Naive B cell (primary cell): Measurements from ENCODE around the gene IFNL1. TPM values are rescaled to one million over a fixed set of nuclear protein-coding genes. Genes with fewer than 3 reads are reported as not detected.

Experiments used
- ATAC-seq, 2 donors: fragments of 150-1000 bp; cut with Tn5 transposase; 2 replicates each; pipeline ENCODE4 v1.10.0; 2021; ENCODE audit warnings: low read depth in 2 of 2, mild to moderate bottlenecking in 2 of 2, moderate library complexity in 2 of 2
- DNase-seq: peaks from one replicate; pipeline ENCODE4 v3.0.0; 2022
- H3K27ac Mint-ChIP-seq, 6 donors: one replicate each; pipeline ENCODE4 v1.8.0; 2020 to 2022; ENCODE audit warnings: mild to moderate bottlenecking in 6 of 6, mixed read lengths in 6 of 6, moderate library complexity in 5 of 6, inconsistent platforms in 2 of 6
- H3K27me3 Mint-ChIP-seq, 3 donors: one replicate each; pipeline ENCODE4 v1.8.0; 2021 to 2022; ENCODE audit warnings: mixed read lengths in 3 of 3, mild to moderate bottlenecking in 1 of 3
- H3K36me3 Mint-ChIP-seq, 2 donors: one replicate each; pipeline ENCODE4 v1.8.0; 2020 to 2022; ENCODE audit warnings: mixed read lengths in 2 of 2, inconsistent platforms in 1 of 2, mild to moderate bottlenecking in 1 of 2
- H3K4me1 Mint-ChIP-seq, 3 donors: one replicate each; pipeline ENCODE4 v1.8.0; 2020 to 2022; ENCODE audit warnings: mixed read lengths in 3 of 3, inconsistent platforms in 1 of 3, mild to moderate bottlenecking in 1 of 3, moderate library complexity in 1 of 3
- H3K4me3 Mint-ChIP-seq, 8 donors: one replicate each; pipeline ENCODE4 v1.8.0; 2020 to 2022; ENCODE audit warnings: mild to moderate bottlenecking in 8 of 8, mixed read lengths in 8 of 8, moderate library complexity in 8 of 8, inconsistent platforms in 2 of 8
- H3K9me3 Mint-ChIP-seq, 7 donors: one replicate each; pipeline ENCODE4 v1.8.0; 2020 to 2022; ENCODE audit warnings: mixed read lengths in 7 of 7, mild to moderate bottlenecking in 5 of 7, inconsistent platforms in 2 of 7, moderate library complexity in 1 of 7
- polyA plus RNA-seq, 6 donors: library from polyadenylated mRNA; unstranded; fragments of 300-500 nt; fragmentation: Illumina TruSeq; gene quantifications; one replicate each; pipeline ENCODE4 v1.2.3, GENCODE V29; 2021; ENCODE audit warnings: low read depth in 6 of 6

IFNL1 gene
- polyA plus RNA-seq, 6 donors from 2014 or later = not detected

DNA sequence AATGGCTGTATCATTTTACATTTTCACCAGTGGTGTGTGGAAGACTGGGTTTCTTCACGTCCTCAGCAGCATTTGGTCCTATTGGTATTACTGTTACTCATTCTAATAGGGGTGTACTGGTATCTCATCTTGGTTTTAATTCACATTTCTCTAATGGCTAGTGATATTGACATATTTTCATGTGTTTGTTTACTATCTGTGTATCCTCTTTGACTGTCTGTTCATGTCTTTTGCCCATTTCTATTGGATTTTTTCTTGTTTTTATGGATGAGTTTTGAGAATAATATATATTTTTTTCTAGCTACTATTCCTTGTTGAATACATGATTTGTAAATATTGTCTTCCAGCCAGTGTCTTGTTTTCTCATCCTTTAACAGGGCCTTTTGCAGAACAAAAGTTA is 14.2 kb upstream of the IFNL1 start:
- H3K27ac Mint-ChIP-seq = no peak overlapping the region
- H3K36me3 Mint-ChIP-seq = peaks cover 10 to 13% of the 10 kb centered on the region in 2 donors
- no peak for ATAC-seq
- no peak for DNase-seq
- H3K4me3 Mint-ChIP-seq = no peak overlapping the region
- H3K9me3 Mint-ChIP-seq = peaks cover 0 to 36% (median 17%) of the 10 kb centered on the region in 7 donors
- H3K4me1 Mint-ChIP-seq = no peaks in the 10 kb centered on the region
- H3K27me3 Mint-ChIP-seq = peaks cover 5 to 26% (median 20%) of the 10 kb centered on the region in 3 donors

DNA sequence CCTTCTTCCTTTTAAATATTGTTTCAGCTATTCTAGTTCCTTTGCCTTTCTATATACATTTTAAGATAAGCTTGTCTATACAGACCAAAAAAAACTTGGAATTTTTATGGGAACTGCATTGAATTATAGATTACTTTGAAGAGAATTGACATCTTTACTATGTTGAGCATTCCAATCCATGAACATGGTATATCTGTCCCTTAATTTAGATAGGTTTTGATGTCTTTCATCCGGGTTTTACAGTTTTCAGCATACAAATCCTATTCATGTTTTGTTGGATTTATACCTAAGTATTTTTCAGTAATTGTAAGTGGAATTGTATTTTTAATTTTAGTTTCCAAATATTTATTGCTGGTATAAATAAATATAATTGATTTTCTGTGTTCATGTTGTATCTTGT is 12.2 kb upstream of the IFNL1 start:
- no peak overlapping the region for H3K27ac Mint-ChIP-seq

DNA sequence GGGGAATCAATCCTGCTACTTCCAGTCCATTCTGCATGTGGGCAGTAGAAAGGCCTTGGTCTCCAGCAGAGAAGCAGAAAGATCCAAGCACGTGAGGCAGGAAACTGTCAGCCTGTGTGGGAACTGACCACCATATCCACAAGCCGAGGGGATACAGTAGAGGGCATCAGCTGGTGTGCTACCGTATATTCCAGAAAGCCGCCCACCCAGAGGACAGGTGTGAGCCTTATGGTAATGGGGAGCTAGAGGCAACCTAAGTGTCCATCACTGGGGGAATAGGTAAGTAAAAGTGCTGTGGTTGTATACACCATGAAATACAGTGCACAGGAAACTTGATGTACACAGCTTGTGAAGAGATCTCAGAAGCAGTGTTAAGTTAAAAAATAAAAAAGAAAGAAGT is 2.8 kb upstream of the IFNL1 start:
- Mint-ChIP-seq H3K27ac (no peak overlapping the region), H3K4me3 (no peak overlapping the region), H3K4me1 (no peaks in the 10 kb centered on the region), H3K9me3 (peaks cover 0 to 9% (median 3%) of the 10 kb centered on the region in 7 donors), H3K27me3 (peaks cover 10 to 41% (median 30%) of the 10 kb centered on the region in 3 donors), H3K36me3 (no peaks in the 10 kb centered on the region)
- DNase-seq (no peak), ATAC-seq (no peak)

More for the DNA sequence above, 12.2 kb upstream of the IFNL1 start:
- no peaks in the 10 kb centered on the region for H3K4me1 Mint-ChIP-seq
- H3K27me3 Mint-ChIP-seq = peaks cover 5 to 26% (median 20%) of the 10 kb centered on the region in 3 donors
- DNase-seq (no peak), ATAC-seq (no peak)
- H3K9me3 Mint-ChIP-seq = peaks cover 0 to 43% (median 20%) of the 10 kb centered on the region in 7 donors
- H3K4me3 Mint-ChIP-seq = no peak overlapping the region
- H3K36me3 Mint-ChIP-seq = peaks cover 10 to 13% of the 10 kb centered on the region in 2 donors

DNA sequence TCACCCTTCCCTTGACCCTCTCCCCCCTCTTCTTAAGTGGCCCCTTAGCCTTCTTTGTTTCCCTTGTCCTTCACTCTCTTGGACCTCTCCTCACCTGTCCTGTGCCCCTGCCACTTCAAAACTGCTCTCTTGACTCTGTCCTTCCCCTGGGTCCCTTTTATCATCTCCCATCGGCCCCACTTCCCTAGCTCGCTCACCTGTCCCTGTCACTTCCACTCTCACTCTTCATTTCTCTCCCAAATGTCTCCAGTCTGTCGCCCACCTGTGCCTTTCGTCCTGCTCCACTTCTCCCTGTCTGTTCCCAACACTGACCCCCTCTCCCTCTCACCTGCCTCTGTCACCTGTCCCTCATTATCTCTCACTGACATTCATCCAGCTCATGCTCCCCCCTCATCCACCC is 699 bp downstream of the IFNL1 start:
- DNase-seq (no peak), ATAC-seq (no peak)
- no peak overlapping the region for H3K4me3 Mint-ChIP-seq
- H3K27ac Mint-ChIP-seq = peak overlapping the region in 1 of 6 donors; percentile 70
- no peaks in the 10 kb centered on the region for H3K9me3 Mint-ChIP-seq
- no peaks in the 10 kb centered on the region for H3K4me1 Mint-ChIP-seq
- H3K27me3 Mint-ChIP-seq = peaks cover 12 to 36% (median 23%) of the 10 kb centered on the region in 3 donors
- H3K36me3 Mint-ChIP-seq = no peaks in the 10 kb centered on the region

DNA sequence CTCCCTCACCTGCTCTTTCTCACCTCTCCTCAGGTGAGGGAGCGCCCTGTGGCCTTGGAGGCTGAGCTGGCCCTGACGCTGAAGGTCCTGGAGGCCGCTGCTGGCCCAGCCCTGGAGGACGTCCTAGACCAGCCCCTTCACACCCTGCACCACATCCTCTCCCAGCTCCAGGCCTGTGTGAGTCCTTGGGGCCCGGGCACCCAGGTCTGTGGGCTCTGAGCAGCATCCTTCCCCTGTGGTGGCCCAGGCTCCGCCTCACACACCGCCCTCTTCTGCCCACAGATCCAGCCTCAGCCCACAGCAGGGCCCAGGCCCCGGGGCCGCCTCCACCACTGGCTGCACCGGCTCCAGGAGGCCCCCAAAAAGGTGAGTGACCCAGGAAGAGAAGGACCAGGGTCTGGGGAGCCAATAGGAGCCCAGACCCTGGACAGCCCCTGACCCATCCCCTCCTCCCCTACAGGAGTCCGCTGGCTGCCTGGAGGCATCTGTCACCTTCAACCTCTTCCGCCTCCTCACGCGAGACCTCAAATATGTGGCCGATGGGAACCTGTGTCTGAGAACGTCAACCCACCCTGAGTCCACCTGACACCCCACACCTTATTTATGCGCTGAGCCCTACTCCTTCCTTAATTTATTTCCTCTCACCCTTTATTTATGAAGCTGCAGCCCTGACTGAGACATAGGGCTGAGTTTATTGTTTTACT is 1.9 kb downstream of the IFNL1 start:
- ATAC-seq (no peak), DNase-seq (no peak)
- no peaks in the 10 kb centered on the region for H3K4me1 Mint-ChIP-seq
- peaks cover 9 to 34% (median 23%) of the 10 kb centered on the region in 3 donors for H3K27me3 Mint-ChIP-seq
- H3K4me3 Mint-ChIP-seq = no peak overlapping the region
- H3K9me3 Mint-ChIP-seq = no peaks in the 10 kb centered on the region
- H3K36me3 Mint-ChIP-seq = no peaks in the 10 kb centered on the region
- H3K27ac Mint-ChIP-seq = peak overlapping the region in 3 of 6 donors; percentile 26 to 68 (median 30)

DNA sequence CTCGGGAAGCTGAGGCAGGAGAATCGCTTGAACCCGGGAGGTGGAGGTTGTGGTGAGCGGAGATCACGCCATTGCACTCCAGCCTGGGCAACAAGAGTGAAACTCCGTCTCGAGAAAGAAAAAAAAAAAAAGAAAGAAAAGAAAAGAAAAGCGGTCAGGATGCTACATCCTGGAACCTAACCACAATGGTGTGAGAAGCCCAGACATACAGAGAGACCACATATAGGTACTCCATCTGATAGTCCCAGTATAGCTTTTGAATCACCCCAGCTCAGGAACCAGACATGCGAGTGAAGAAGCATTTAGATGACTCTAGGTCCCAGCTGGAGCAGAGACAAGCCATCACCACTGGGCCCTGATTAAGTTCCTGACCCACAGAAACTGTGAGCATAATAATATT is 3.2 kb downstream of the IFNL1 start:
- no peak overlapping the region for H3K27ac Mint-ChIP-seq
- no peak overlapping the region for H3K4me3 Mint-ChIP-seq
- H3K36me3 Mint-ChIP-seq = no peaks in the 10 kb centered on the region
- peaks cover 9 to 30% (median 26%) of the 10 kb centered on the region in 3 donors for H3K27me3 Mint-ChIP-seq
- ATAC-seq (no peak), DNase-seq (no peak)
- H3K4me1 Mint-ChIP-seq = no peaks in the 10 kb centered on the region
- H3K9me3 Mint-ChIP-seq = no peaks in the 10 kb centered on the region

DNA sequence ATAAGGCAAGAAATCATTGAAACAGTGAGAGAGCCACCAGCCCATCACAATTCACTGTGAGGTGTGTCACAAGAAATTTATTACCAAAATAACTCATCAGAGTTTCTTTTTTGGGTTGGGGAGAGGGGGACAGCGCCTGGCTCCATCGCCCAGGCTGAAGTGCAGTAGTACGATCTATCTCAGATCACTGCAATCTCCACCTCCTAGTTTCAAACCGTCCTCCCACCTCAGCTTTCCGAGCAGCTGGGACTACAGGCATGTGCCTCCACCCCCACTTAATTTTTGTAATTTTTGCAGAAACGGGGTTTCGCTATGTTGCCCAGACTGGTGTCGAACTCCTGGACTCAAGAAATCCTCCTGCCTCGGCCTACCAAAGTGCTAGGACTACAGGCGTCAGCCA is 3.6 kb downstream of the IFNL1 start:
- H3K27me3 Mint-ChIP-seq = peaks cover 9 to 32% (median 24%) of the 10 kb centered on the region in 3 donors
- H3K9me3 Mint-ChIP-seq = no peaks in the 10 kb centered on the region
- no peaks in the 10 kb centered on the region for H3K36me3 Mint-ChIP-seq
- DNase-seq = no peak
- H3K4me1 Mint-ChIP-seq = no peaks in the 10 kb centered on the region
- no peak overlapping the region for H3K4me3 Mint-ChIP-seq
- H3K27ac Mint-ChIP-seq = peak overlapping the region in 1 of 6 donors; percentile 15
- ATAC-seq = no peak

DNA sequence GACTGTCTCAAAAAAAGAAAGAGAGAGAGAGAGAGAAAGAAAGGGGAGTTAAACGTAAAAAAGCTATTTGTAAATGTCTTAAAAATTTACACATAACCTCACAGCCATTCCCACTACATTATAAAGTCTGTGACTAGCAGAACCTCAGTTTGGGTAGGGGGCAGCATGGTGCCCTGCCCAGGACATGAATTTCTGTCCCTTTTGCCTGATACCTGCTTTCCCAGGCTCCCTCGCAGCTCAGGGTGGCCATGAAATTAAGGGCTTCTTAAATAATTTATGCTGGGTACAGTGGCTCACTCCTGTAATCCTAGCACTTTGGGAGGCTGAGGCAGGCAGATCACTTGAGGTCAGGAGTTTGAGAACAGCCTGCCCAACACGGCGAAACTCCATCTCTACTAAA is 4.8 kb downstream of the IFNL1 start:
- DNase-seq (no peak), ATAC-seq (no peak)
- Mint-ChIP-seq H3K27me3 (peaks cover 9 to 32% (median 24%) of the 10 kb centered on the region in 3 donors), H3K27ac (no peak overlapping the region), H3K36me3 (no peaks in the 10 kb centered on the region), H3K4me1 (peaks cover 0 to 5% (median 0%) of the 10 kb centered on the region in 3 donors), H3K9me3 (no peaks in the 10 kb centered on the region), H3K4me3 (no peak overlapping the region)

DNA sequence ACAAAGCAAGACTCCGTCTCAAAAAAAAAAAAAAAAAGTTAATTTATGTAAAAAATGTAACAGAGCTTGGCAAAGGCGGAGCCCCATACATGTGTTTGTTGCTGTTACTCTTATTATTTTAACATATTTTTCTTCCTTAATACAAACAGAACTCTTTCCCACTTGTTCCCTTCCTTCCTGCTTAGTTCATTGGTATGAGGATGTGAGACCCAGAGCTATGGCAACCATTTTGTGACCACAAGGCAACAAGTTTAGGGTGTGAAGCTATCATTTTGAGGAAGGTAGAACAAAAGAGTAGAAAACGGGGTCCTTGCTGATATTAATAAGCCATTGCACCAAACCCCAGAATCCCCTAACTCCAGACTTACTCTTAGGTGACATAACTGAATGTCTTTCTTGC is 5.4 kb downstream of the IFNL1 start:
- H3K4me3 Mint-ChIP-seq = no peak overlapping the region
- peaks cover 9 to 29% (median 19%) of the 10 kb centered on the region in 3 donors for H3K27me3 Mint-ChIP-seq
- H3K4me1 Mint-ChIP-seq = peaks cover 0 to 5% (median 0%) of the 10 kb centered on the region in 3 donors
- ATAC-seq (no peak), DNase-seq (no peak)
- H3K27ac Mint-ChIP-seq = no peak overlapping the region
- H3K9me3 Mint-ChIP-seq = no peaks in the 10 kb centered on the region
- peaks cover 0 to 2% of the 10 kb centered on the region in 2 donors for H3K36me3 Mint-ChIP-seq

DNA sequence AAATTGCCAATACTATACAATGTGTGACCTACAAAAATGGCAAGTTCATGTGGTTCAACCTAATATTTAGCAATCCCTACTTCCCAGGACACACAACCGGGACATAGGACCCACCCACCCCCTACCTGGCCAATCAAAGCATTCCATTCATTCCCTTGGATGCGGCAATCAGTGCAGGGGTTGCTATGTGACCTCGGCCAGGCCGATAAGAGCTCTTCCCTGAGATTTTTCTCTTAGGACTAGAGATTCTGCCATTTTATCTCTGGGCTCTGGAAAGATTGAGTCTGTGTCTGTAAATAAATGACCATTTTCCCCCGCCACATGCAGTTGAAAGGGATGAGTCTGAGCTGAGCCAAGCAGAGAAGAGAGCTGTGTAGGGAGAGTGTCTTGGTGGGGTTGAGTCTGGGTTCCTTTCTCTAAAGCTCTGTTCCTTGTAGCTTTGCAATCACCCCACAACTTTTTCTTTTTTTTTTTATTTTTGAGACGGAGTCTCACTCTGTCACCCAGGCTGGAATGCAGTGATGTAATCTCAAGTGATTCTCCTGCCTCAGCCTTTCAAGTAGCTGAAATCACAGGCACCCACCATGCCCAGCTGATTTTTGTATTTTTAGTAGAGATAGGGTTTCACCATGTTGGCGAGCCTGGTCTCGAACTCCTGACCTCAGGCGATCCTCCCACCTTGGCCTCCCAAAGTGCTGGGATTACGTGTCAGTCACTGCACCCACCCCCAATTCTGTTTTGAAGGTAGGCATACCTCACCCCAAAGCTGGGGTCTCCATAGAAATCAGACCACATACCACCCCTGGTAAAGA is 7.4 kb downstream of the IFNL1 start:
- DNase-seq (no peak), ATAC-seq (no peak)

DNA sequence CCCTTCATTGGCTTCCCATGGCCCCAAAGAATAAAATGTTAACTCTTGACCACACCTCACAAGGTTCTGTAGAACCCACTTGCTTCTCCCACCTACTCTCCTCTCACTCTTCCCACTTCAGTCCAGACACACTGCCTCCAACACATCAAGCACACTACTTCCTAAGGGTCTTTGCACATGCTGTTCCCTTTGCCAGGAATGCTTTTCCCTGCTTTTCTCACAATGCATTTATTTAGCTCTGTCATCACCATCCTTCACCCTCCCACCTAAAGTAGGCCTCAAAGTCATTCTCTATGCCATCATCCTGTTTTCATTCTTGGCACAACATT is 7.9 kb downstream of the IFNL1 start:
- no peak overlapping the region for H3K4me3 Mint-ChIP-seq
- H3K36me3 Mint-ChIP-seq = peaks cover 0 to 8% of the 10 kb centered on the region in 2 donors
- H3K27ac Mint-ChIP-seq = peak overlapping the region in 1 of 6 donors; percentile 8
- H3K4me1 Mint-ChIP-seq = peaks cover 0 to 8% (median 5%) of the 10 kb centered on the region in 3 donors
- peaks cover 0 to 2% (median 0%) of the 10 kb centered on the region in 7 donors for H3K9me3 Mint-ChIP-seq
- peaks cover 0 to 8% (median 0%) of the 10 kb centered on the region in 3 donors for H3K27me3 Mint-ChIP-seq
- DNase-seq (no peak), ATAC-seq (no peak)

More for the DNA sequence above, 7.4 kb downstream of the IFNL1 start:
- H3K27ac Mint-ChIP-seq = no peak overlapping the region
- H3K4me3 Mint-ChIP-seq = peak overlapping the region in 1 of 8 donors; percentile 43
- H3K4me1 Mint-ChIP-seq = peaks cover 0 to 5% (median 4%) of the 10 kb centered on the region in 3 donors
- H3K9me3 Mint-ChIP-seq = peaks cover 0 to 2% (median 0%) of the 10 kb centered on the region in 7 donors
- H3K36me3 Mint-ChIP-seq = peaks cover 0 to 8% of the 10 kb centered on the region in 2 donors
- peaks cover under 1 to 10% (median 1%) of the 10 kb centered on the region in 3 donors for H3K27me3 Mint-ChIP-seq

DNA sequence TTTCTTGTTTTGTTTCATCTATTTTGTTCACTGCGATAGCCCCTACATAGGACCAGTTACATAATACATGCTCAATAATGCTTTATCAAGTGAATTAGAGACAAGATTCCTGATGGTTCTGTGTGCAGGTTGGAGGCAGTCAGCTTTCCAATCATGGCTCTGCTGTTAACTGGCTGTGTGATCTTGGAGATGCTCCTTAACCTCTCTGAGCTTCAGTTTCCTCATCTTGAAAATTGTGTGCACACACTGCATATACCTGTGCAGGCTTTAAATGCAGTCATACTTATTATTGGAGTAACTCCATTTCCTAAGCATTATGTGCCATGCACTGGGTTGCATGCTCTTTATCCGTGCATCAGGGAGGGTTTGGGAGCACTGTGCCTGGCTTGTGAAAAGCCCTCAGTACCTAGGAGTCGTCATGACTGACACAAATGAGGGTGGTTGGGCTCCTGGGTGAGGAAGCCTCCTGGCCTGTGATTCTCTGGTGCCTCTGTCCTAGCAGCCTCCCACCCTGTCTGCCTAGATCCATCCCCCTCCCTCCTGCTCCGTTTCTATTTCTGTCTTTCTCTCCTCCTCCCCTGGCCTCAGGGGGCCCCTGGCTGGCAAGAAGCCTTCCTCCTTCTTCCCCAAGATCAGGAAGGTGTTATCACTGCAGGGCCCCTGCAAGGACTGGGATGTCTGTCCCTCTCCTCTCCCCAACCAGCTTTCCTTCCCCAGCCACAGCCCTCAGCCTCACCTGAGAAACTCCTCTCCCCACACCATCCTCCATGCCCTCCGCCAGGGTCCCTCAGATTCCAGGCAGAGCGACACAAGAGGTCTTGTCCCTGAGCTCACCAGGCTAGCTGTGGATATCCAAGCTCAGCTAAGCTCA is 8.7 kb downstream of the IFNL1 start:
- Mint-ChIP-seq H3K36me3 (peaks cover 0 to 8% of the 10 kb centered on the region in 2 donors), H3K27ac (no peak overlapping the region)
- DNase-seq = no peak

DNA sequence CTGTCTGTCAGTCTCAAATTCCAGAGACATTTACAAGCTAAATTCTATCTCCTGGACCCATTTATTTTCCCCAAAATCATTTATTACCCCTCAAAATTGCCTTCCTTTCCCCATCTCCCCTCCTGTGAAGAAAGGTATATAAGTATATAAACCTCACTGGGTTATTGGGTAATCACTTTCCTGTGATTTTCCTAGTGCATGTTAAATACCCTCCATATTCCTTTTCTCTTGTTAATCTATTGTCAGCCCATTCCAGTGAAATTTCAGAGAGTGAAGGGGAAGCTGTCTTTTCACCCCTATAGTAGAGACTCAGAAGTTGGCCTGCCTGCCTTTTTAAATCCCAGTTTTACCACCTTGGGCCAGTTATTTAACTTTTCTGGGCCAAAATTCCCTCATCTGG is 9.9 kb downstream of the IFNL1 start:
- peaks cover 4 to 18% (median 14%) of the 10 kb centered on the region in 3 donors for H3K4me1 Mint-ChIP-seq
- ATAC-seq = no peak
- peaks cover 0 to 8% (median 0%) of the 10 kb centered on the region in 3 donors for H3K27me3 Mint-ChIP-seq
- no peak overlapping the region for H3K4me3 Mint-ChIP-seq
- no peak overlapping the region for H3K27ac Mint-ChIP-seq
- H3K36me3 Mint-ChIP-seq = peaks cover 0 to 11% of the 10 kb centered on the region in 2 donors
- H3K9me3 Mint-ChIP-seq = peaks cover 0 to 2% (median 0%) of the 10 kb centered on the region in 7 donors
- DNase-seq = no peak

More for the DNA sequence above, 8.7 kb downstream of the IFNL1 start:
- H3K9me3 Mint-ChIP-seq = peaks cover 0 to 2% (median 0%) of the 10 kb centered on the region in 7 donors
- no peak overlapping the region for H3K4me3 Mint-ChIP-seq
- H3K27me3 Mint-ChIP-seq = peaks cover 0 to 8% (median 0%) of the 10 kb centered on the region in 3 donors
- ATAC-seq = no peak
- H3K4me1 Mint-ChIP-seq = peaks cover 2 to 8% (median 5%) of the 10 kb centered on the region in 3 donors
